OCI-LY7 (cell line): ENCODE results near the gene DZANK1.

ENCODE experiments used
- EZH2phosphoT487 ChIP-seq: fragments of 200-600 bp; sonication (generic); IDR thresholded peaks from 2 replicates; pipeline ENCODE4 v1.6.1; 2018; ENCODE audit warnings: low read depth, borderline replicate concordance, mild to moderate bottlenecking, mixed run types, antibody characterized with exemption, low read length, moderate library complexity, mixed read lengths
- TF ChIP-seq, protein P1 (sequence below): fragments of 200-600 bp; sonication (generic); conservative IDR thresholded peaks from 2 replicates; pipeline ENCODE4 v1.5.1; 2014; ENCODE audit warnings: mild to moderate bottlenecking, antibody characterized with exemption, low read length, moderate library complexity, mixed read lengths

- TF ChIP-seq, protein P1, sequence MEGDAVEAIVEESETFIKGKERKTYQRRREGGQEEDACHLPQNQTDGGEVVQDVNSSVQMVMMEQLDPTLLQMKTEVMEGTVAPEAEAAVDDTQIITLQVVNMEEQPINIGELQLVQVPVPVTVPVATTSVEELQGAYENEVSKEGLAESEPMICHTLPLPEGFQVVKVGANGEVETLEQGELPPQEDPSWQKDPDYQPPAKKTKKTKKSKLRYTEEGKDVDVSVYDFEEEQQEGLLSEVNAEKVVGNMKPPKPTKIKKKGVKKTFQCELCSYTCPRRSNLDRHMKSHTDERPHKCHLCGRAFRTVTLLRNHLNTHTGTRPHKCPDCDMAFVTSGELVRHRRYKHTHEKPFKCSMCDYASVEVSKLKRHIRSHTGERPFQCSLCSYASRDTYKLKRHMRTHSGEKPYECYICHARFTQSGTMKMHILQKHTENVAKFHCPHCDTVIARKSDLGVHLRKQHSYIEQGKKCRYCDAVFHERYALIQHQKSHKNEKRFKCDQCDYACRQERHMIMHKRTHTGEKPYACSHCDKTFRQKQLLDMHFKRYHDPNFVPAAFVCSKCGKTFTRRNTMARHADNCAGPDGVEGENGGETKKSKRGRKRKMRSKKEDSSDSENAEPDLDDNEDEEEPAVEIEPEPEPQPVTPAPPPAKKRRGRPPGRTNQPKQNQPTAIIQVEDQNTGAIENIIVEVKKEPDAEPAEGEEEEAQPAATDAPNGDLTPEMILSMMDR: no peak
- TF ChIP-seq EZH2phosphoT487: no peak
These were observed 54.5 kb downstream of the DZANK1 start for GRCh38 chr20:18412221-18412901.
